ENCODE data around the gene DACH1.

The DACH1 gene

DNA sequence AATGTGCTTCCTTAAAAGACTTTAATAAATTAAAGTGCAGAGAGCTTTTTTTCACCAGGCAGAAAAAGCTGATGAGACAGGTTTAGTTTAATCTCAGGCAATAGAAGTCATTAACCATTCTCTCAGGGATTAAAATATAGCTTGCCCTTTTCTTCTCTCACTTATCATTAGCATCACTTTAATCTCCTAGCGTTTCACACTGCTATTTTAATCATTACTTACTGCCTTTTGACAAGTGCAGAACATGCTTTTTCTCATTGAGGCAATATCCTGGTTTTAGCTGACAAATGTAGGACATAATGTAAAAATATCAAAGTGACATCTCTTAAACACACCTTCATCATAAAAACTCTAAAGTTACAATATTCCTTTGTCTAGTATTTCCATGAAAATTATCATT lies 94.6 kb downstream of the DACH1 start:
- DNase-seq (ENCODE audit: low read depth), result no peak
- TF ChIP-seq, protein P1, sequence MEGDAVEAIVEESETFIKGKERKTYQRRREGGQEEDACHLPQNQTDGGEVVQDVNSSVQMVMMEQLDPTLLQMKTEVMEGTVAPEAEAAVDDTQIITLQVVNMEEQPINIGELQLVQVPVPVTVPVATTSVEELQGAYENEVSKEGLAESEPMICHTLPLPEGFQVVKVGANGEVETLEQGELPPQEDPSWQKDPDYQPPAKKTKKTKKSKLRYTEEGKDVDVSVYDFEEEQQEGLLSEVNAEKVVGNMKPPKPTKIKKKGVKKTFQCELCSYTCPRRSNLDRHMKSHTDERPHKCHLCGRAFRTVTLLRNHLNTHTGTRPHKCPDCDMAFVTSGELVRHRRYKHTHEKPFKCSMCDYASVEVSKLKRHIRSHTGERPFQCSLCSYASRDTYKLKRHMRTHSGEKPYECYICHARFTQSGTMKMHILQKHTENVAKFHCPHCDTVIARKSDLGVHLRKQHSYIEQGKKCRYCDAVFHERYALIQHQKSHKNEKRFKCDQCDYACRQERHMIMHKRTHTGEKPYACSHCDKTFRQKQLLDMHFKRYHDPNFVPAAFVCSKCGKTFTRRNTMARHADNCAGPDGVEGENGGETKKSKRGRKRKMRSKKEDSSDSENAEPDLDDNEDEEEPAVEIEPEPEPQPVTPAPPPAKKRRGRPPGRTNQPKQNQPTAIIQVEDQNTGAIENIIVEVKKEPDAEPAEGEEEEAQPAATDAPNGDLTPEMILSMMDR (IDR thresholded peaks at IDR 0.05; ENCODE audit: insufficient read depth, low read depth, low read length, missing control alignments), result no peak
- no peak overlapping the region for H3K4me3 ChIP-seq (ENCODE audit: low read depth, low read length)

DNA sequence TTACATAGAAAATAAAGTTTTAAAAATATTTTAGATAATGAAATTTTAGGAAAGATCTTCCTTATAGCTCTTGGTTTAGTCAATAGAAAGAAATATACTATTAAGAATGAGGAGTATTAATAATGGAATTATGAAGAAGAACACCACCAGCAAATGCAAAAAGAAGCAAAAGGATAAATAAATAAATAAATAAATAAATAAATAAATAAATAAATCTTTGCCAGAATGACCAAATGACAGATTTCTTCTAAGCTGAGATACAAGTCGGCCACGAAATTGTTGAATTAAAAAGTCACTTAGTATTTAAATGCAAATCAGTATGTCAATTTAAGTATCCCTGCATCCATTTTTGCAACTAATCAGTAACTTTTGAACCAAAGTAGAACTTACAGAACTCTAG lies 95.9 kb downstream of the DACH1 start:
- no peak overlapping the region for H3K4me3 ChIP-seq (ENCODE audit: low read depth, low read length)
- TF ChIP-seq, protein P1 (IDR thresholded peaks at IDR 0.05; ENCODE audit: insufficient read depth, low read depth, low read length, missing control alignments), result no peak

DNA sequence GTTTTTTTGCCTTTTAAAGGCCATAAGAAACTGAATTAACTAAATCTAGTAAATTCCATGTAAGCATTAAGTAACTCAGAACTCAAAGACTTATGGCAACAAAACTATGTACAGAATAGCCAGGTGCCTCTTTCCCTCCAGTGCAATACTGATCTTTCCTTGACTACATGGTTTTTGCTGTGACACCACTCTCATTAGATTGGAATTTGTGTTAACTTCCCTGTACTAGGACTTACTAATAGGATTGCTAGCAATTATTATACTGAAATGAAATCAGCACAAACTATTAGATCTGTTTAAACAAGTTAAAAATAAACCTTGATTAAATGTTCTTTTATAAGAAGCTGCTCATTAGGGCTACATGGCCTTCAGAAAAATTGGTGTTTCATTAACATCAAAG lies 96.3 kb downstream of the DACH1 start:
- H3K4me3 ChIP-seq (ENCODE audit: low read depth, low read length), result no peak overlapping the region
- TF ChIP-seq, protein P1 (IDR thresholded peaks at IDR 0.05; ENCODE audit: insufficient read depth, low read depth, low read length, missing control alignments), result no peak
- DNase-seq (ENCODE audit: low read depth), result no peak

More for the DNA sequence above, 95.9 kb downstream of the DACH1 start:
- DNase-seq (ENCODE audit: low read depth), result no peak

DNA sequence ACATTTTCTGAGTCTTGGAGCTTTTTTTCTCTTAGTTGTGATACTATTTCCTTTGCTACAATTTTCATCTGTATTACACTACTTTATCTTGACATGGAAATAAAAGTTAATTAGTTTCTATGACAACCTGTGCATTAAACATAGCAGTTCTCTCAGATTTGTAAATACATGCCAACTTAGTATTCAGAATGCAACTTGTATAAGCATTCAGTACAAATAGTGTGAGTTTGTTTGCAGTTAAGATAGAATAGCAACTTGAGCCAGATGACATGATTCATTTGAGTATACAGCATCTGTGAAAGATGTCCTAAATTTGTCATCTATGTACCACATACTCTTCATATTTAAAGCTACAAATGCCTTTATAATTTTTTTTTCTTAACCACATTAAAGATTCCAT lies 98.1 kb downstream of the DACH1 start:
- no peak for DNase-seq (ENCODE audit: low read depth)
- no peak overlapping the region for H3K4me3 ChIP-seq (ENCODE audit: low read depth, low read length)
- TF ChIP-seq, protein P1 (IDR thresholded peaks at IDR 0.05; ENCODE audit: insufficient read depth, low read depth, low read length, missing control alignments), result no peak

DNA sequence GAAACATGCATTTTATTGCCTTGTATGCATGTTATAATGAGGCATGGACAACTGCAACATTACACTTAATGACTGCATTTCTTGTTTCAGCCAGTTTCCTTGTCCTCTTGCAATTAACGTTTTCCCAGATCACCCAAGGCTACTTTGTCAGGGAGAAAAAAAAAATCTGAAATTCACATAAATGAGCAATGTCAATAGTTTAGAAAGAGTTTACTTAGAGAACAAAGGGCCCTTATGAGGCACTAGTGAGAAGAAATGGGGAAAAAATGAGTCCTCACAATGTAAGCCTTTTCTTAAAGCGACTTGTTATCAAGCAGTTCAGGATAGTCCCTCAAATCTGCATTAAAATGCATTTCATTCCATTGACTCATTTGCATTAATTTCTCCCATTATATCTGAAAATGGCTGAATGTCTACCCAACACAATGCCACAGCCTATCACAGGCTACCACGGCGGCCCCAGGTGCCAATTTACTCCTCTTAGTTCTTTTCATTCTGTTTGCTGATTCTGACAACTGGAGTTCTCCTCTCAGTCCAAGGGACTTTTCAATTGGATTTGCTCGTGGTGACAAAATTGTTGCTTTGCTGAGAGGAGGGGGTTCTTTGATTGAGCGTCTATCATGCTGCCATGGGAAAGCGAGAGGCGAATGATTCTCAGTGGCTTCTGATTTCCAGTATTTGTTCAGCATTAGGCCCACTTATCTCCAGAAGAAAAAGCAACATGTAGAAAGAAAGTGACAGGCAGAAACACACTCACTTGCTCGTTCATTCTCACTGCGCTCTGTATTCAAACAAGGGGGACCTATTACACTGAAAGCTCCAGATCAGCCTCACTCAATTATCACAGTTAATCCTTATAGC lies 107.1 kb downstream of the DACH1 start:
- TF ChIP-seq, protein P1 (IDR thresholded peaks at IDR 0.05; ENCODE audit: insufficient read depth, low read depth, low read length, missing control alignments), result no peak
- no peak for DNase-seq (ENCODE audit: low read depth)
- no peak overlapping the region for H3K4me3 ChIP-seq (ENCODE audit: low read depth, low read length)

DNA sequence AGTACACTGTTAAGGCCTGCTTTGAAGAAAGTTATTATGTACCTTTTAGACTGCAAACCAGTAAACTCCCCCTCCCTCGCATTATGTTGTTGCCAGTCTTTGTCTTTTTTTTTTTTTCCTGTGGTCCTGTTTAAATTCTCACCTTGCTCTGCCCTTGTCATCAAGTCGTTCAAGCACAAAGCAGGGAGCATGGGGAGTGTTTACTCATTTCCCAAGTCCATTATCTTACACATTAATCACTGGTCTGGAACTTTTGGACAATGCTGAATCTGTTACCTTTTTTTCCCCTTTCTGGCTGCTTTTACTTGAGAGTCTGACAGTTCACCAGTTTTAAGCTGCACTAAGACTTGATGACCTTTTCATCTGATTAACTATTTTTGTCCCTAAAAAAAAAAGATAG lies 108.2 kb downstream of the DACH1 start:
- no peak for DNase-seq (ENCODE audit: low read depth)
- H3K4me3 ChIP-seq (ENCODE audit: low read depth, low read length), result no peak overlapping the region
- TF ChIP-seq, protein P1 (IDR thresholded peaks at IDR 0.05; ENCODE audit: insufficient read depth, low read depth, low read length, missing control alignments), result no peak
